HL-60/S4 treated with phorbol 12-myristate 13-acetate at 8.2 ng/mL for 4 days and 3 days (cell line): ENCODE measurements around the gene MGAT4B.

Source experiments
- in situ Hi-C: fragments of 300-500 bp; cut with MboI; formaldehyde crosslinking; loops from 2 replicates; pipeline ENCODE4 v1.15.0; 2022; ENCODE audit warnings: low sequenced_read_pairs

MGAT4B gene

DNA sequence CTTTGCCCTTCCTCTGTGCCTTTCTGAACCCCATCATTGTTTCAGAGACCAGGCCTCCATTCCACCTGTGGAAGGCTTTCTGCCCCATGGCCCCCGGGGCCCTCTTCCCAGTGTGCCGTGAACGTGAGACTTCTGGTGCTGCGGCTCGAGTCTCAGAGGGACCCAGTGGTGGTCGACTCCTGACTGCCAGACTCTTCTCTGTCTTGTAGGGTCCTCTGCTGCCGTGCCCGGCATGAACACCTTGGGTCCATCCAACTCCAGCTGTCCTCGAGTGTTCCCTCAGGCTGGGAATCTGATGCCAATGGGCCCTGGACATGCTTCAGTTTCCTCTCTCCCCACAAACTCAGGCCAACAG is 33.0 kb downstream of the MGAT4B start:
- in situ Hi-C loops = no loop called here

DNA sequence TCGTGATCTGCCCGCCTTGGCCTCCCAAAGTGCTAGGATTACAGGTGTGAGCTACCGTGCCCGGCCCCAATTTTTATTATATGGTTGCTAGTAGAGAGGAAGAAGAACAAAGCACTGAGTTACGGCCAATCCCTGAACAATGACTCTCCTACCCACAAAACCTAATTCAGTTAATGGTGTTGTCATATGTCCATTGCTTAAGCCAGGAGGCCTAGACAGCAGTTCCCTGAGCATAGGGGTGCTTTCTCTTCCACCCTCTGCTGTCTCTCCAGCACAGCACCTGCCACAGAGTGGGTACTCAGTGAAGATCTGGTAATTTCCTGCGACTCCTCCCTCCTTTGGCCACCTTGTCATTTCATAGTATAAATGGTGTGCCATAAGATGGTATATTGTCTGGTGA is 34.3 kb downstream of the MGAT4B start:
- in situ Hi-C loops = no loop called here

DNA sequence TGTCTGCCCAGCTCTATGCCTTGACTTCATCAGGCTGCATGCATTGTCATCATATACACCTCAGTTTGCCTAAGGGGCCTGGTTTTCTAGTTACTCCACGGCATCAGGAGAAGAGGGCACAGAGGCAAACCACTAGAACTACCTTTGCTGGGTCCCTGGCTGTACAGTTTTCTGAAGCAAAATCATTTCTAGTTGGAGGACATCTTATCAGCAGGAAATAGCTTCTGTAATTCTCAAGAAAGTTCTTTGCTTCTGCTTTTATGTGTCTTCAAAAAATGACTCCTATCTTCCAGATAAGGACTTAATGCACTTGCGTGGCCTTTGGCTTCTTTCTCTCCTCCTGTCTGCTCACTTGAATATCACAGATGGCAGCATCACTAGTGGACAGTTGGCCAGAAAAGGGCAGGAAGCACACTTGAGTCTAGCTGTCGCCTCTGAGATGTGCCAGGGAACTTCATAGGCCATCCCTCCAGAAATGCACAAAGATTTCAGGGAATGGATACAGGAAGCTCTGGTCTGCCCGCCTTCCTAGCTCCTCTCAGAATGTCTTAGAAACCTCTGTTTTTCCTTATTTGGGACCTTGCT is 35.3 kb downstream of the MGAT4B start:
- in situ Hi-C loops = no loop called here

DNA sequence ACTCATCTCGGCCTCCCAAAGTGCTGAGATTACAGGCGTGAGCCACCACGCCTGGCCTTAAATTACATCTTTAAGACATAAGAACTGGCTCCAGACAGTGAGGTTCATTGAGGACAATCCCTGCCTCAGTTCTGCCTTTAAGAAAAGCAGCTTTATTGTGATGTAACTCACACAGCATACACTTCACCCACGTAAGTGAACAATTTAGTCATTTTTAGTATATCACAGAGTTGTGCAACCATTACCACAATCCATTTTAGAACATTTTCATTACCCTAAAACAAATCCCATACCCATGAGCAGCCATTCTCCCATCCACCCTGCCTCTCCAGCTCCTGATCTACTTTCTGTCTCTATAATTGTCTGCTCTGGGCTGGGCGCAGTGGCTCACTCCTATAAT is 36.9 kb downstream of the MGAT4B start:
- in situ Hi-C loops = no loop called here

DNA sequence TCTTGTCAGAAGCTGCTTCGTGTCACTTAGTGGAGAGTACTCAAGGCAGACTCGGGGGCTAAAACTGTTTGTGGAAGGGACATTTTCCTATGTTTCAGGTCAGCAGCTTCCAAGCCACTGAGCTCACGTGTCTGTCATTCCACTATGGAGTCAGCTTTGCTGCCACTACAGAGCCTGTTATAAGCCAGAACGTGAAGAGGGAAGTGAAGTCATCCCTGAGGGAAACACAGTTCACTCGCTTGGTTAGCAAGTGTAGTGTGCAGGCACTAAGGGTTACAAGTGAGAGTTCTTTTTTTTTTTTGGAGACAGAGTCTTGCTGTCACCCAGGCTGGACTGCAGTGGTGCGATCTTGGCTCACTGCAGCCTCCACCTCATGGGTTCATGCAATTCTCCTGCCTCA is 37.4 kb downstream of the MGAT4B start:
- in situ Hi-C loops = no loop called here

DNA sequence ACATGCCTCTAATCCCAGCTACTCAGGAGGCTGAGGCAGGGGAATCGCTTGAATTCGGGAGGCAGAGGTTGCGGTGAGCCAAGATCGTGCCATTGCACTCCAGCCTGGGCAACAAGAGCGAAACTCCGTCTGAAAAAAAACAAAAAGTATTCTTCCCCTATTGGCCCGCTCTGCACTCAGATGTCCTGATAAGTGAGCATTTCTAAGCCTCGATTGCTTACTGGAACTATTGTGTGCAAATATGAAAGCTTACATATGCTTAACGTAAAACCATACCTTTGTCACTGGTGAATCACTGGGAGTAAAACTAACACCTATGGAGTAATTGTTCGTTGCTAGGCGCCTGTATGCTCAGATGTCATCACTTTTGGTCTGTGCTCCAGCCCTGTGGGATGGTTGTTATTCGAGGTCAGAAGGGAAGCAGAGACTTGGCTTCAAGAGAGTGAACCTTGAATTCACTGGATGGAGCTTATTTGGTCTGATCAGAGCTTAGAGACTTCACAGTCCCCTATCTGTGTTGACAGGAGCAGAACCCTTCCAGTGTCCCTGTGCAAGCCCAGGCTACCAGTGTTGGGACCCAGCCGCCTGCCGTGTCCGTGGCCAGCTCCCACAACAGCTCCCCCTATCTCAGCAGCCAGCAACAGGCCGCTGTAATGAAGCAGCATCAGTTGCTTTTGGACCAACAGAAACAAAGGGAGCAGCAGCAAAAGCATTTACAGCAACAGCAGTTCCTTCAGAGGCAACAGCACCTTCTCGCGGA is 38.2 kb downstream of the MGAT4B start:
- in situ Hi-C loops = no loop called here

DNA sequence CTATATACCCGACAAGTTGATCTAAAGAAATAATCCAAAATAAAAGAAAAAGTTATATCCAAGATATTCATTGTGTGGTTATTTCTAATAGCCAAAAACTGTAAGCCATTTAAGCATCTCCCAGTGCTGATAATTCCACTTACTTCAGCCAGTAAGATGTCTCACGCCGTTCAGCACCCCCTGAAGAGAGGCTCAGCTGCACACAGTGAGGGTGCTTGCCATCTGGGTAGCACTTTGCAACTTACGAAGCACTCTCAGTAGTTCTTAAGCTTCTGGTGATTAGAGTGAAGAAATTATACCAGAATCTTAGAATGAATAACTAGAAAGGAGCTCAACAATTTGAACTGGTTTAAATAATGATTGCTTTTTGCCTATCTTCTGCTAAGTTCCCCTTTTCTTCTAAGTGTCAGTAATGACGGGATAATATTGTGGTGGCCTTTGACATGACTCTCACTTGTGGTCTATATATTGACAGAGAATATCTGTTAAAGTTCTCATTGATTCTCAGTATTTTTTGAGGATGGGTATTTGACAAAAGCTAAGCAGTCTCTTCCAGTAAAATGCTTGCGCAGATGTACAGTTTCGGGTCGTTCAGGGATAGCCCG is 39.1 kb downstream of the MGAT4B start:
- in situ Hi-C loops = no loop called here

DNA sequence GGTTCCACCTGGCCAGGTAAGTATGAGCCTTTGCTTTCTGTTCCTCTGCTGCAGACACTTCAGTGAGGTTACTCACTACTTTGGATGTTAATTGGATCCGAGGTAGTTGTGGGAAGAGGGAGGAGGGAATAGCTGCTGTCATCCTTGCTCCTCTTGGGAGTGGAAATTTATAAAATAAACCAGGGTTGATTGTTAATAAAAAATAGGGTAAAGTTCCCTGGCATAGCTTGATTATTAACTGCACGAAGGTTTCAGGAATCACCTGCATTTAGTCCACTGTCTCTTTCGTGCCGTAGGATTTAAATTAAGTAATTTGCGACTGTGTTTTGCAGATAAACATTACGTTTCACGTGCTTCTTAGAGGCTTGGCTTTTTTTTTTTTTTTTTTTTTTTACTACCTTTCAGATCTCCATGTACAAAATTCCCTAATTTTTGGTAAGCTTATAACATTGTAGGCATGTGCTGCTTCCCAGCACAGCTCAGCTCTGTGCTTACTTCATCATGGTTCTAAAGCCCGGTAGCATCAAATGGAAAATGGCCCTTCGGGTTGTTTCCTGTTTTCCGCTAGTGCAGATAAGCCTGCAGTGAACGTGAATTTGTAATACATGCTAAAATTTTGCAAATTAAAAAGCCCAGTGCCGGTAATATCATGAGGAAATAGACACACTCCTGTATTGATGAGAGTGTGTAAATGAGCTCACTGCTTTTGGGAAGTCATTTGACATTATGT is 39.8 kb downstream of the MGAT4B start:
- in situ Hi-C loops = no loop called here

DNA sequence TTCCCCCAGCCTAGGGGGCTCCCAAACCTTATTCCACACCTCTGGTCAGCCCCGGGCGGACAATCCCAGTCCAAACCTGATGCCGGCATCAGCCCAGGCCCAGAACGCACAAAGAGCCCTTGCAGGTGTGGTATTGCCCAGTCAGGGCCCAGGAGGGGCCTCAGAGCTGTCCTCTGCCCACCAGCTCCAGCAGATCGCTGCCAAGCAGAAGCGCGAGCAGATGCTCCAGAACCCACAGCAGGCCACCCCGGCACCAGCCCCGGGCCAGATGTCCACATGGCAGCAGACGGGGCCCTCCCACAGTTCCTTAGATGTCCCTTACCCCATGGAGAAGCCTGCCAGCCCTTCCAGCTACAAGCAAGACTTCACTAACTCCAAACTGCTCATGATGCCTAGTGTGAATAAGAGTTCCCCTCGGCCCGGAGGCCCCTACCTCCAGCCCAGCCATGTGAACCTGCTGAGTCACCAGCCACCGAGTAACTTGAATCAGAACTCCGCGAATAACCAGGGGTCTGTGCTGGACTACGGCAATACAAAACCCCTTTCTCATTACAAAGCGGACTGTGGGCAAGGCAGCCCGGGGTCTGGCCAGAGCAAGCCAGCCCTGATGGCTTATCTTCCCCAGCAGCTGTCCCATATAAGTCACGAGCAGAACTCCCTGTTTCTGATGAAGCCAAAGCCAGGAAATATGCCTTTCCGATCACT is 40.5 kb downstream of the MGAT4B start:
- in situ Hi-C loops = no loop called here

DNA sequence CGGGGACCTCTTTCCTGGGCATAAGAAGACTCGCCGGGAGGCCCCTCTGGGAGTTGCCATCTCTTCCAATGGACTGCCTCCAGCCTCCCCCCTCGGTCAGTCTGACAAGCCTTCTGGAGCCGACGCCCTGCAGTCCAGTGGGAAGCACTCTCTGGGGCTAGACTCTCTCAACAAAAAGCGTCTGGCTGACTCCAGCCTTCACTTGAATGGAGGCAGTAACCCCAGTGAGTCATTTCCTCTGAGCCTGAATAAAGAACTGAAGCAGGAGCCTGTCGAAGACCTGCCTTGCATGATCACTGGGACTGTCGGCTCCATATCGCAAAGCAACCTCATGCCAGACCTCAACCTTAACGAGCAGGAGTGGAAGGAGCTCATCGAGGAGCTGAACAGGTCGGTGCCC is 41.3 kb downstream of the MGAT4B start:
- in situ Hi-C loops = no loop called here

DNA sequence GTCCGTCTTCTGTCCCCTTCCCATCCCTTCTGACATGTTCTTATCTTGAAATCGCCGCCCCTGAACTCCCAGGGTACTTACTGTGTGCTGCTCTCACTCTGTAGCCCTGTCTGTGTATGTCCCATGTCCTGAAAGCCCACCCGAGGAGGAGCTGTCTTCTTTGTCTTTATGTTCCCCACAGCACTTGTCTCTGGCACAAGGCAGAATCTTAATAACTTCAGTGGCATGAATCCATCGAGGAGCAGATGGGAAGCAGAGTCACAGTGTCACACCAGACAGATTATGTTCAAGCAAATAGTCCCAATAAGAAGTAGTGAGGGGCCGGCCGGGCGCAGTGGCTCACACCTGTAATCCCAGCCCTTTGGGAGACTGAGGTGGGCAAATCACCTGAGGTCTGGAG is 42.6 kb downstream of the MGAT4B start:
- in situ Hi-C loops = loop anchor here (5.0 kb wide), 1 partner anchor 33 kb away; no protein-coding TSS in a partner anchor

DNA sequence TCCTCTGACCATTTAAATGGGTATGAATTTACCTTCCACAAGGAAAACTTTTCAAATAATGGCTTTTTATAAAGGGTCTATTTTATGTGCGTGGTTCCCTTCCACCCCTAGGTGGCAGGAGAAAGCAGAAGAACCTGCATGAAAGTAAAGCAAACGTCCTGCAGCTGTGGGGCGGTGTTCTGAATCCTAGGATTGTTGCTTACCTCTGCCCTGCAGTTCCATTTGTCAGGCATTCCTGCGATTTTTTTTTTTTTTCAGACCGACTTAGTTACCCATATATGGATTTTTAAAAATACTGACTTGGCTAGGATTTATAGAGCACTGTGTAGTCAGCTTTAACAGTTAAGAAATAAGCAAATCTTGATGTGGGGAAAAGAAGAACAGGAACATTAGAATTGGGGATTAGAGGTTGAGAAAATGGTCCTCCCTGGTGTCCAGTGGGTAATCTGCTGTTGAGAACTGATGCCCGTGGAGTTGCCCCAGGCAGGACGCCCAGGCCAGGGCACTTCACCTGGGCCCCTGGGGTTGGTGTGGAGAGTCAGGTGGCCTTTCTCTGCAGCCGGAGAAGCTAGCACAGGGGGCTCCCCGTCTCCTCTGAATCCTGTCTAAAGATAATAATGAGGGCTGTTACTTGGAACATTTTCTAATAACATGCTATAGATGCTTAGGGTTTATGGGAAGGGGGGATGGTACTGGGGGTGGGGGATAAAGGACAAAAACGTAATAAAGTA is 43.3 kb downstream of the MGAT4B start:
- in situ Hi-C loops = loop anchor here (5.0 kb wide), 1 partner anchor 34 kb away; no protein-coding TSS in a partner anchor

DNA sequence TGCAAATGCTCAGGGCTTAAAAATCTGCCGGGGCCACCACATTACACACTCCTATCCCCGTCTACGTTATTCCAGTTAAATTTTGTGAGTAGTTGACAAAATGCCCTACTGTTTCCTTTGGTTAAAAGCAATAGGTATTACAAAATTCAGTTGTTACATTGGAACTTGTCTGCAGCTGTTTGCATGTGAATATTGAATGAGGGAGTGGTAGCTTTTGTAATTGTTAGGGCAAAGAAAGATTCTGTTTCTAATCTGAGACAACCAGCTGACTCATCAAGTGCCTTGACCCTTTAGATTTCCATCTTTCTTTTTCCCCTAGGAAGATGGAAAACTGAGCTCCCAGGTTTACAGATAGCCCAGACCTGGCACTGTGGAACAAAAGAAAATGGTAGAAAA is 43.9 kb downstream of the MGAT4B start:
- in situ Hi-C loops = loop anchor here (5.0 kb wide), 1 partner anchor 35 kb away; no protein-coding TSS in a partner anchor

DNA sequence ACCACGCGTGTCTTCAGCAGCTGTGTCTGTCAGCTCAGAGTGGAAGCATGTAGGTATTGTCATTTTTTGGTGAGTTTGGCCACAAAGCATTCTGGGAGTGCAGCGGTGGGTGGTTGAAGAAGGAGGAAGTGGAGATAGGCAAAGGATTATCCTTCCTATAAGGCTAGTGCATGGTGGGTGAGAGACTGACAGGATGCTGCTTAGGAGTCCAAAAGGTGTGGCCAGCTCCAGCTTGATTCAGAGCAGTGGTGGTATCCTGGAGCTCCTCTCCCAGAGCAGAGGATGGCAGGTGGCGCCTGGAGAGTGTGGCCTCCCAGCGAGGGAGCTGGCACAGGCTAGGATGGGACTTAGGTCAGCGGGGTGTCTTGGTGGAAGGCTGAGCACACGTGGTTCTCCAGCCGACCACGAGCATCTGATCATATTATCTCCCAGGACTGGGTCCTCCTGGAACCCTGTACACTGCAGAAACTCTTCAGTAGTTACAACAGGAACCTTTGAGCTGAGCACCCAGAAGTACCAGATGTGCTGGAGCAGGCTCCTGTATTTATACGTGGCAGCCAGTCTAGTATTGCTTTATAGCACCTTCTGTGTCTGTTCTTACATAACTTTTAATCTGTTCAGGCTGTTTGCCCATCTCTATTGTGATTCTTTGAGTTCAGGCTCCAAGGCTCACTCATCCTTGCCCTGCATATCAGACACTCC is 44.4 kb downstream of the MGAT4B start:
- in situ Hi-C loops = loop anchor here (5.0 kb wide), 1 partner anchor 35 kb away; no protein-coding TSS in a partner anchor

DNA sequence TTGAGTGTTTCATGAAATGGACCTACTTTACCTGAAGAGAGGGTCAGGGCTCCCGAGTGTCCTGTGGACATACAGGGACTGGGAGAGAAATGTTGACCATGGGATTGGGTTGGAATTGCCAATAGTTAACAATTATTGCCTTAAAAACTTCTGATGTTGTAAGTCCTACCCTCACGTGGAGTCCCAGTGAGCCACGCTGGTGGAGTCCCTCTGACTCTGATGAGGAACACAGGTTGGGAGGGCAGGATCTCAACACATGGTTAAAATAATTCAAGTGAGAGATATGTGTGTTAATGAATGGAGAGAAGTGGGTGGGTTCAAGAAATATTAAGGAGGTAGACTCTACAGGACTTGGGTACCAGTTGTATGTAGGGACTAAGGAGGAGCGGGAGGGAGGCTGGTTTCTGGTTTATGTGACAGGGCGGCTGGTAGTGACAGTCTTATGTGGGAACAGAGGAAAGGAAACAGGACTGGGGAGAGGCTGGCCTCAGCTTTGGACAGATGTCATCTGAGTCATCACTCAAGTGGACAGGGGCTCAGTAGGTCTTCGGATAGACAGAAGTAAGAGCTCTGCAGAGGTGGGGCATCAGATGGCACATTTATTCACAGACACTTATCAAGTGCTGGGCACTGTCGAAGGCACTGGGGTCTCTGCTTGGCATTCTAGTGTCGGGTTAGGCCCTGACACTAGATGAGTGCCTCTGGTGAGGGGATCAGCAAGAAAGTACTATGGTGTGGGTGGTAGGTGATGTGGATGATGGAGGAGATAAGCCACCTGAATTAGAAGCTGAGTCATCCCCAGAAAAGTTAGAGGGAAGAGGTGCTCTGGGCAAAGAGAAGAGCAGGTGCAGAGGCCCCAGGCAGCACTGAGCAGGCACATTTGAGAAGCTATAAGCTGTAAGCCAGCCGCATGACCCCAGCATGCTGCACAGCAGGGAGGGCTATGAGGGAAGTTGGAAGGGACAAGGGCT is 46.8 kb downstream of the MGAT4B start:
- in situ Hi-C loops = loop anchor here (5.0 kb wide), 1 partner anchor 37 kb away; no protein-coding TSS in a partner anchor

DNA sequence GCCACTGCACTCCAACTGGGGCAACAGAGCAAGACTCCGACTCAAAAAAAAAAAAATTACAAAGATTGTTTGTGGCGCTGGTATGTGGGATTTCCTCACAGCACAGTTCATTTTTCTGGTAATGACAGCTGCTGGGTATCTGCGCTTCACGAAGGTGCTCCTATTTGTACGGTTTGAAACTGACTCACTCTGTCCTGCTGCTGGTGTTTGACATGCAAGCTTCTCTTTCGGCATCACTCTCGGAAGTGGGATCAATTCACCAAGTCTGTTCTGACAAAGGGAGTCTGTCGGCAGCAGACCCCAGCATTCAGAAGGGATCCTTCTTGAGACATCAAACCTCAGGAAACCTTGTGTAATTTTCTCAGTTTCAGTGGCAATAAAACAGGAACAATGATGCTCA is 47.7 kb downstream of the MGAT4B start:
- in situ Hi-C loops = no loop called here

DNA sequence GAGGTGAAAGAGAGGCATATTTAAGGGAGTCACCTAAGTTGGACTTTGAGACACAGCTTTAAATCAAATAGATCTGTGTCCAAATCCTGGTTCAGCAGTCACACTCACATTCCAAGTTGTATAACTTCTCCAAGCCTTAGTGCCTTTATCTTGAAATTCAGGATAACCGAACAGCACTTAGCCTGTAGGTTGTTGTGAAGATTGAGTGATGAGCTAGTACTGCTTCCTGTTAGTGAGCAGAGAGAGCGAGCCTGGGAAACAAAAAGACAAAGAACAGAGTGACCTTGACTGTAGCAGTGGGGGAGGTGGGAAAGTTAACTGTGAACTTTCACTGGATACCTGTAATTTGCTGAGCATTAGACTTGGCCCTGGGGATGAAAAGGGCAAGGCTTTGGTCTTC is 51.6 kb downstream of the MGAT4B start:
- in situ Hi-C loops = no loop called here

DNA sequence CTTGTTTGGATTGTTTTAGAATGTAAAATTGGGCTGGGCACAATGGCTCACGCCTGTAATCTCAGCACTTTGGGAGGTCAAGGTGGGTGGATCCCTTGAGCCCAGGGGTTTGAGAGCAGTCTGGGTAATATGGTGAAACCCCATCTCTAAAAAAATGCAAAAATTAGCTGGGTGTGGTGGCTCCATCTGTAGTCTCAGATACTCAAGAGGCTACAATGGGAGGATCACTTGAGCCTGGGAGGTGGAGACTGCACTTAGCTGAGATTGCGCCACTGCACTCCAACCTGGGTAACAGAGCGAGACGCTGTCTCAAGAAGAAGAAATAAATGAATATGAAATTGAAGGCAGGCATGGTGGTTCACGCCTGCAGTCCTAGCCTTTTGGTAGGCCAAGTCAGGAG is 52.7 kb downstream of the MGAT4B start:
- in situ Hi-C loops = no loop called here
